IMR-90 (cell line): ENCODE measurements around the gene SRC. TPM values are rescaled to one million over a fixed set of nuclear protein-coding genes. Genes with fewer than 3 reads are reported as not detected.

ENCODE experiments used
- ATAC-seq: fragments of 200-7000 bp; cut with Tn5 transposase; 2 replicates; pipeline ENCODE4 v1.9.1; 2020; ENCODE audit warnings: low read depth, mild to moderate bottlenecking, moderate library complexity
- BruUV-seq: library from RNA; stranded (reverse); fragments of 400-500 nt; replicated peaks from 2 replicates; lab custom pipeline; 2021; lab: Mats Ljungman, UMichigan
- CTCF ChIA-PET: fragments of 300-600 bp; formaldehyde crosslinking; extraction: SDS; loops from one replicate; lab custom pipeline; 2021; ENCODE audit warnings: antibody characterized with exemption; lab: Yijun Ruan, JAX
- POLR2A ChIA-PET: fragments of 300-600 bp; sonication (Branson Sonifier 250); formaldehyde crosslinking; loops from one replicate; lab custom pipeline; 2022; ENCODE audit warnings: antibody characterized with exemption; ENCODE audit not compliant: unreplicated experiment; lab: Charles Lee
- DNase-seq: peaks from one replicate; pipeline ENCODE4 v3.0.0; 2013
- H2AFZ ChIP-seq: replicated peaks from 2 replicates; pipeline ENCODE3; 2013; ENCODE audit warnings: low read length, mild to moderate bottlenecking; ENCODE audit not compliant: poor library complexity
- H2AK5ac ChIP-seq: 2 replicates; pipeline ENCODE4 v1.6.1; 2013; ENCODE audit warnings: low read depth, low read length, inconsistent platforms
- H2AK9ac ChIP-seq: replicated peaks from 2 replicates; pipeline ENCODE3; 2013; ENCODE audit warnings: mild to moderate bottlenecking, low read depth, low read length, moderate library complexity; ENCODE audit not compliant: poor library complexity
- H2BK120ac ChIP-seq: 2 replicates; pipeline ENCODE4 v1.6.1; 2013; ENCODE audit warnings: low read depth, low read length, inconsistent platforms
- H2BK15ac ChIP-seq: 3 replicates; pipeline ENCODE4 v1.6.1; 2013; ENCODE audit warnings: low read depth, low read length, inconsistent platforms
- H2BK20ac ChIP-seq: 2 replicates; pipeline ENCODE4 v1.6.1; 2013; ENCODE audit warnings: low read depth, mild to moderate bottlenecking, inconsistent platforms, low read length, moderate library complexity
- H2BK5ac ChIP-seq: 2 replicates; pipeline ENCODE4 v1.6.1; 2013; ENCODE audit warnings: mild to moderate bottlenecking, low read depth, low read length, inconsistent platforms; ENCODE audit not compliant: poor library complexity, severe bottlenecking
- H3K14ac ChIP-seq: replicated peaks from 2 replicates; pipeline ENCODE4 v1.6.1; 2013; ENCODE audit warnings: low read depth, low read length, inconsistent platforms
- H3K18ac ChIP-seq: 2 replicates; pipeline ENCODE4 v1.6.1; 2013; ENCODE audit warnings: low read depth, low read length, control low read depth
- H3K23ac ChIP-seq: 2 replicates; pipeline ENCODE4 v1.6.1; 2013; ENCODE audit warnings: low read depth, low read length, inconsistent platforms
- H3K27ac ChIP-seq: 2 replicates; pipeline ENCODE4 v1.5.1; 2013; ENCODE audit warnings: mild to moderate bottlenecking, control low read depth, low read length; ENCODE audit not compliant: insufficient read depth
- H3K27me3 ChIP-seq: 2 replicates; pipeline ENCODE4 v1.6.1; 2013; ENCODE audit warnings: low read length; ENCODE audit not compliant: control insufficient read depth, insufficient read depth
- H3K36me3 ChIP-seq: 2 replicates; pipeline ENCODE4 v1.6.1; 2013; ENCODE audit warnings: low read length, mixed read lengths; ENCODE audit not compliant: control insufficient read depth, insufficient read depth
- H3K4ac ChIP-seq: 2 replicates; pipeline ENCODE4 v1.6.1; 2013; ENCODE audit warnings: low read depth, low read length, inconsistent platforms
- H3K4me1 ChIP-seq: 2 replicates; pipeline ENCODE4 v1.6.1; 2013; ENCODE audit warnings: low read length, mixed read lengths; ENCODE audit not compliant: control insufficient read depth, insufficient read depth
- H3K4me2 ChIP-seq: 2 replicates; pipeline ENCODE4 v1.6.1; 2013; ENCODE audit warnings: low read depth, mild to moderate bottlenecking, control low read depth, low read length, moderate library complexity
- H3K4me3 ChIP-seq: 2 replicates; pipeline ENCODE4 v1.5.1; 2013; ENCODE audit warnings: low read depth, mild to moderate bottlenecking, control low read depth, low read length, moderate library complexity; ENCODE audit not compliant: insufficient read depth
- H3K56ac ChIP-seq: 2 replicates; pipeline ENCODE4 v1.6.1; 2013; ENCODE audit warnings: low read length, inconsistent platforms; ENCODE audit not compliant: insufficient read depth; ENCODE audit errors: extremely low read depth
- H3K79me1 ChIP-seq, 2 experiments: 2 replicates each; pipeline ENCODE4 v1.6.1; 2013; ENCODE audit warnings: low read length in 2 of 2, inconsistent platforms in 1 of 2, low read depth in 1 of 2
- H3K9ac ChIP-seq: 2 replicates; pipeline ENCODE4 v1.6.1; 2013; ENCODE audit warnings: low read depth, low read length, control low read depth
- H3K9me1 ChIP-seq: 2 replicates; pipeline ENCODE4 v1.6.1; 2013; ENCODE audit warnings: low read length, inconsistent platforms; ENCODE audit not compliant: insufficient read depth
- H3K9me3 ChIP-seq: 2 replicates; pipeline ENCODE4 v1.6.1; 2013; ENCODE audit warnings: low read length; ENCODE audit not compliant: control insufficient read depth, insufficient read depth
- H4K20me1 ChIP-seq: 2 replicates; pipeline ENCODE4 v1.6.1; 2013; ENCODE audit warnings: low read length, inconsistent platforms; ENCODE audit not compliant: insufficient read depth
- H4K5ac ChIP-seq: 2 replicates; pipeline ENCODE4 v1.6.1; 2013; ENCODE audit warnings: mild to moderate bottlenecking, low read depth, low read length, control low read depth
- H4K8ac ChIP-seq, 2 experiments: 2 replicates each; pipeline ENCODE4 v1.6.1; 2013; ENCODE audit warnings: low read depth in 2 of 2, low read length in 2 of 2, control low read depth in 1 of 2, inconsistent platforms in 1 of 2
- H4K91ac ChIP-seq: 2 replicates; pipeline ENCODE4 v1.6.1; 2013; ENCODE audit warnings: low read depth, low read length, inconsistent platforms; ENCODE audit not compliant: insufficient read depth
- BHLHE40 ChIP-seq: fragments of 150-350 bp; IDR thresholded peaks from 2 replicates; pipeline ENCODE4 v1.6.1; 2016; ENCODE audit warnings: mild to moderate bottlenecking, low read depth, low read length
- ELK1 ChIP-seq: fragments of 150-350 bp; IDR thresholded peaks from 2 replicates; pipeline ENCODE4 v1.6.1; 2016; ENCODE audit warnings: low read depth, mild to moderate bottlenecking, low read length, moderate library complexity, borderline replicate concordance
- FOS ChIP-seq: fragments of 150-350 bp; IDR thresholded peaks from 2 replicates; pipeline ENCODE4 v1.6.1; 2016; ENCODE audit warnings: low read depth, low read length
- MXI1 ChIP-seq: IDR thresholded peaks from 2 replicates; pipeline ENCODE4 v1.6.1; 2012; ENCODE audit warnings: low read depth, mild to moderate bottlenecking, low read length, moderate library complexity, borderline replicate concordance
- POLR2A ChIP-seq: IDR thresholded peaks from 2 replicates; pipeline ENCODE4 v1.6.1; 2012; ENCODE audit warnings: mild to moderate bottlenecking, low read depth, low read length
- RAD21 ChIP-seq: IDR thresholded peaks from 2 replicates; pipeline ENCODE4 v1.6.1; 2012; ENCODE audit warnings: low read length, improper control_type of control experiment
- USF2 ChIP-seq: fragments of 150-350 bp; IDR thresholded peaks from 2 replicates; pipeline ENCODE4 v1.6.1; 2017; ENCODE audit warnings: mild to moderate bottlenecking, antibody characterized with exemption, low read length, low read depth
- WGBS, 2 experiments: methylation state at CpG; one replicate each; pipeline versions ENCODE4 v1.1.5 to v1.1.7; 2013; ENCODE audit warnings: missing lambda C conversion rate in 2 of 2; ENCODE audit not compliant: insufficient read length in 1 of 2; ENCODE audit errors: extremely low coverage in 2 of 2; 5-methylcytosine and 5-hydroxymethylcytosine counted together
- dilution Hi-C: fragments of 300-500 bp; cut with HindIII; formaldehyde crosslinking; loops from one replicate; pipeline ENCODE4 v1.14.3; 2018; ENCODE audit warnings: low sequenced_read_pairs; ENCODE audit not compliant: unreplicated experiment
- in situ Hi-C: fragments of 300-500 bp; cut with MboI; formaldehyde crosslinking; loops from 3 replicates; pipeline ENCODE4 v1.14.3; 2019; ENCODE audit warnings: low sequenced_read_pairs, inconsistent platforms, mixed read lengths
- intact Hi-C: fragments of 100-400 bp; cut with micrococcal nuclease; formaldehyde crosslinking; loops from 2 replicates; pipeline ENCODE4 v1.10.0; 2022
- polyA plus RNA-seq, 3 experiments: library from polyadenylated mRNA; depleted of rRNA; stranded (reverse); fragments of >200 nt; gene quantifications; 2 replicates each; pipeline ENCODE4 v1.2.3, GENCODE V29; 2012; ENCODE audit warnings: low replicate concordance in 1 of 3
- total RNA-seq: library from RNA; depleted of rRNA; stranded (reverse); fragments of >200 nt; gene quantifications from 2 replicates; pipeline ENCODE4 v1.2.3, GENCODE V29; 2012

SRC gene
- total and polyA plus RNA-seq, 2 of the 4 experiments (the other 2 are of a cell fraction): 7.0 to 24.2 TPM

GRCh38 chr20:37414224-37415035, 68.5 kb downstream of the SRC start:
- H2BK20ac ChIP-seq: no peak overlapping the region
- H3K4me3 ChIP-seq: no peak overlapping the region
- intact Hi-C loops (no loop called here), in situ Hi-C loops (no loop called here), dilution Hi-C loops (no loop called here)
- H3K18ac ChIP-seq: no peak overlapping the region
- TF ChIP-seq RAD21 (no peak), ELK1 (no peak), FOS (no peak), POLR2A (no peak), USF2 (no peak), MXI1 (no peak), BHLHE40 (no peak)
- H3K4ac ChIP-seq: no peak overlapping the region
- no peak overlapping the region for H2BK120ac ChIP-seq
- 32% methylated on average over 13 of the region's 29 CpGs; no CpG with 5 or more reads in 1 of the 2 experiments for WGBS, 2 experiments
- no peaks in the 10 kb centered on the region for H3K36me3 ChIP-seq
- no peak overlapping the region for H2BK15ac ChIP-seq
- no peaks in the 10 kb centered on the region for H3K9me3 ChIP-seq
- H4K5ac ChIP-seq: no peak overlapping the region
- ChIA-PET CTCF (interaction anchor here (0.7 kb wide), 1 partner anchor 121 kb away, joined by 3 read pairs; no protein-coding TSS in a partner anchor), POLR2A (no interaction called here)
- no peaks in the 10 kb centered on the region; the same call in 1 of the 2 replicates for H3K4me1 ChIP-seq
- DNase-seq (no peak), ATAC-seq (no peak)
- H2AK9ac ChIP-seq: no peak overlapping the region
- H3K56ac ChIP-seq: no peak overlapping the region
- no peak overlapping the region for H3K27ac ChIP-seq
- no peak overlapping the region for H2AFZ ChIP-seq
- H4K20me1 ChIP-seq: no peaks in the 10 kb centered on the region; the same call in 1 of the 2 replicates
- no peak overlapping the region for H2AK5ac ChIP-seq
- H4K91ac ChIP-seq: no peak overlapping the region
- H3K14ac ChIP-seq: no peak overlapping the region
- no peak overlapping the region for H2BK5ac ChIP-seq
- no TSS peak for BruUV-seq
- H3K9ac ChIP-seq: no peak overlapping the region
- no peak overlapping the region for H3K23ac ChIP-seq
- no peak overlapping the region for H3K4me2 ChIP-seq
- H3K79me1 ChIP-seq: no peaks in the 10 kb centered on the region
- H3K9me1 ChIP-seq: peaks cover 14% of the 10 kb centered on the region; the same call in 1 of the 2 replicates
- H3K27me3 ChIP-seq: peaks cover 66% of the 10 kb centered on the region
- H4K8ac ChIP-seq: no peak overlapping the region
